IMR-90 (cell line): Measurements from ENCODE around the gene HSD11B1L. TPM values are rescaled to one million over a fixed set of nuclear protein-coding genes. Genes with fewer than 3 reads are reported as not detected.

ENCODE experiments used
- BHLHE40 ChIP-seq: fragments of 150-350 bp; IDR thresholded peaks from 2 replicates; pipeline ENCODE4 v1.6.1; 2016; ENCODE audit warnings: mild to moderate bottlenecking, low read depth, low read length
- MXI1 ChIP-seq: IDR thresholded peaks from 2 replicates; pipeline ENCODE4 v1.6.1; 2012; ENCODE audit warnings: low read depth, mild to moderate bottlenecking, low read length, moderate library complexity, borderline replicate concordance
- NFE2L2 ChIP-seq: fragments of 150-350 bp; IDR thresholded peaks from 2 replicates; pipeline ENCODE4 v1.6.1; 2016; ENCODE audit warnings: low read depth, mild to moderate bottlenecking, low read length
- RFX5 ChIP-seq: IDR thresholded peaks from 2 replicates; pipeline ENCODE4 v1.8.0; 2012; ENCODE audit warnings: low read depth, mild to moderate bottlenecking, low read length, moderate library complexity
- SMC3 ChIP-seq: fragments of 150-350 bp; IDR thresholded peaks from 2 replicates; pipeline ENCODE4 v1.6.1; 2016; ENCODE audit warnings: low read depth, mild to moderate bottlenecking, antibody characterized with exemption, low read length, moderate library complexity
- polyA plus RNA-seq, 3 experiments: library from polyadenylated mRNA; depleted of rRNA; stranded (reverse); fragments of >200 nt; gene quantifications; 2 replicates each; pipeline ENCODE4 v1.2.3, GENCODE V29; 2012; ENCODE audit warnings: low replicate concordance in 1 of 3
- total RNA-seq: library from RNA; depleted of rRNA; stranded (reverse); fragments of >200 nt; gene quantifications from 2 replicates; pipeline ENCODE4 v1.2.3, GENCODE V29; 2012

Gene HSD11B1L
- total and polyA plus RNA-seq, 2 of the 4 experiments (the other 2 are of a cell fraction) = 2.2 to 7.2 TPM

GRCh38 chr19:5680437-5681368 lies at the start of gene HSD11B1L, which contains the start of gene MICOS13 (continued):
- peak; percentile 85 for TF ChIP-seq MXI1
- peak; percentile 84 for TF ChIP-seq BHLHE40
- TF ChIP-seq NFE2L2 = no peak
- TF ChIP-seq SMC3 = no peak
- no peak for TF ChIP-seq RFX5
